SK-MEL-5 (cell line): ENCODE data around the gene ITGA2B. TPM values are rescaled to one million over a fixed set of nuclear protein-coding genes. Genes with fewer than 3 reads are reported as not detected.
A peak's percentile ranks its signal among the peaks of the same experiment; 100 is the strongest.

Experiments used
- DNase-seq: peaks from one replicate; pipeline ENCODE4 v3.0.0-alpha.2; 2016; ENCODE audit warnings: low read depth, low spot score
- in situ Hi-C: cut with HindIII; loops from 2 replicates; pipeline ENCODE4 v1.10.0; 2016; ENCODE audit warnings: low sequenced_read_pairs, high pct_unique_total_duplicates, low pct_unique_long_range_greater_than_20kb
- small RNA-seq, 2 experiments: library from RNA; depleted of rRNA; stranded (forward); fragments of <200 nt; gene quantifications; one replicate each; pipeline ENCODE3, GENCODE V24; 2014
- total RNA-seq: library from RNA; depleted of rRNA; stranded (reverse); fragments of >200 nt; shearing (Covaris generic); gene quantifications from 2 replicates; pipeline ENCODE4 v1.2.3, GENCODE V29; 2014; rRNA removed

ITGA2B gene
- total RNA-seq, 1 experiment from 2014 or later = not detected

DNA sequence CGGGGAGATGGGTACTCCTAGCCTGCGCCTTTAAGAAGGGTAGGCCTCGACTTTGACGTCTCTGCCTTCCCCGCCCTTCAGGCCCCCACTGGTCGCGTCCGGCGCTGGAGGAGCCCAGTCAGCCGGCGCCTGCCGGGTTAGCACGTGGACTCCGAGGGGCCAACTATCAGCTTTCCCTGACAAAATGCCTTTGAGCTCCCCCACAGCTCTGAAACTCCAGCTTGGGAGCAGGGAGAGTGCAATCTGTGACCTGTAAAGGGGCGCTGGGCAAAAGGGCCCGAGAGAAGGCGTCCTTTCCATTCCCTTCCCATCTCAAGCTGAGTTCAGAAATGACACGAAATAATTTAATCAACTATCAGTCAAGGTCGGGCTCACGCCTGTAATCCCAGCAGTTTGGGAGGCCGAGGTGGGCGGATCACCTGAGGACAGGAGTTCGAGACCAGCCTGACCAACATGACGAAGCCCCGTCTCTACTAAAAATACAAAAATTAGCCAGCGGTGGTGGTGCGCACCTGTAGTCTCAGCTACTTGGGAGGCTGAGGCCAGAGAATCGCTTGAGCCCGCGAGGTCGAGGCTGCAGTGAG, 62.5 kb downstream of the ITGA2B start:
- in situ Hi-C loops = no loop called here
- DNase-seq = peak; percentile 98

- DNase-seq = peak; percentile 89
These were observed 64.7 kb downstream of the ITGA2B start, which contains the start of gene SLC25A39 for GRCh38 chr17:44324571-44325275. TSS of gene SLC25A39 (minus strand) at chr17:44324823. CDS start at chr17:44323562, 1,261 bp downstream.

DNA sequence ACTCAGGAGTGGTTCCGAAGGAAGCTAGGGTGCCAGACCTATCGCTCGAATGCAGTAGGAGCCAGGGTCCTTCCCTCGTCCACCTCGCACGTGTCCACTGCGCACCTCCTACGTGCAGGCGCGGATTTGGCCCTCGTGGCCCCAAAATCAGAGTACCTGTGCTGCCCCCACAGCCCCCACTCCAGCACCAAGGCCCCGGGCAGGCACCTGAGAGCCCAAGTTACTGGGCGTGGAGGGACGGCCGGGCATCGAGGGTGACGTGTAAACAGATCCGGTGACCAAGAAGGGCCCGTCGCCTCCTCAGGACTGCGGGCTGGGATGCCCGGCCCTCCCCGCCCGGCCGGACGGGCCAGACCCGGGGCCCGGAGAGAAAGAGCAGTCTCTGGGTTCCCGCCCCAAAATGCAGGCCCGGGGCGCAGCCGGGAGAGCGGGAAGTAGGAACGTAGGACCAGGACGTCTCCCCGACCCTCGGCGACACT, 65.3 kb downstream of the ITGA2B start:
- DNase-seq = no peak
- in situ Hi-C loops = no loop called here

More at GRCh38 chr17:44324571-44325275, 64.7 kb downstream of the ITGA2B start, which contains the start of gene SLC25A39:
- in situ Hi-C loops = no loop called here

GRCh38 chr17:44323359-44324091, 65.9 kb downstream of the ITGA2B start:
- in situ Hi-C loops = no loop called here
- no peak for DNase-seq

GRCh38 chr17:44322236-44322895, 67.1 kb downstream of the ITGA2B start:
- in situ Hi-C loops = no loop called here
- no peak for DNase-seq

Small RNA genes lying within 50 kb of the gene (small RNA-seq; reads per million reads assigned to genes)
- gene RN7SL258P = 0 reads per million in 2 experiments

Other genes starting within 250 kb of the ITGA2B start
- 3.2 and 4.2 TPM in 2 replicates for gene HROB, start 247.7 kb downstream of the ITGA2B start, total RNA-seq
- not detected in 2 replicates for gene ASB16, start 218.9 kb downstream of the ITGA2B start, total RNA-seq
- gene TMUB2, start 202.7 kb downstream of the ITGA2B start, total RNA-seq = 25.7 and 27.0 TPM in 2 replicates
- gene ATXN7L3, start 189.8 kb downstream of the ITGA2B start, total RNA-seq = 28.8 and 29.9 TPM in 2 replicates
- 52.9 and 59.1 TPM in 2 replicates for gene UBTF, start 170.0 kb downstream of the ITGA2B start, total RNA-seq
- 0.05 TPM in 1 of 2 replicates, not detected in the other for gene SLC4A1, start 121.5 kb downstream of the ITGA2B start, total RNA-seq
- gene RUNDC3A, start 81.0 kb downstream of the ITGA2B start, total RNA-seq = 0.50 and 0.67 TPM in 2 replicates
- 121 and 134 TPM in 2 replicates for gene SLC25A39, start 64.8 kb downstream of the ITGA2B start, total RNA-seq
- 197 and 275 TPM in 2 replicates for gene GRN, start 44.3 kb downstream of the ITGA2B start, total RNA-seq
- gene FAM171A2, start 25.8 kb downstream of the ITGA2B start, total RNA-seq = 5.0 and 5.3 TPM in 2 replicates
- 12.0 and 12.3 TPM in 2 replicates for gene GPATCH8, start 113.8 kb upstream of the ITGA2B start, total RNA-seq
- gene FZD2, start 167.8 kb upstream of the ITGA2B start, total RNA-seq = 0.55 TPM in 1 of 2 replicates, not detected in the other